HepG2 (cell line): ENCODE data around the gene PALMD. TPM values are rescaled to one million over a fixed set of nuclear protein-coding genes. Genes with fewer than 3 reads are reported as not detected.

Experiments used
- ATM ChIP-seq: fragments of 450-650 bp; IDR thresholded peaks from 2 replicates; pipeline ENCODE4 v1.7.1; 2017; ENCODE audit warnings: mild to moderate bottlenecking, borderline replicate concordance
- EP300 ChIP-seq, 3 experiments: sonication (generic) in 1 of 3; formaldehyde crosslinking in 1 of 3; IDR thresholded peaks; 2 replicates each; pipeline versions ENCODE4 v1.5.1 to v1.6.1; 2011 to 2020; ENCODE audit warnings: low read depth in 2 of 3, low read length in 2 of 3, borderline replicate concordance in 1 of 3, improper control_type of control experiment in 1 of 3, mild to moderate bottlenecking in 1 of 3, missing genetic modification reagents in 1 of 3, moderate library complexity in 1 of 3
- FOXA1 ChIP-seq, 2 experiments: fragments of 450-650 bp in 1 of 2; sonication (generic) in 1 of 2; formaldehyde crosslinking in 1 of 2; IDR thresholded peaks; 2 replicates each; pipeline versions ENCODE4 v1.4.0 to v1.6.1; 2016 to 2020; ENCODE audit warnings: missing genetic modification reagents in 1 of 2
- GTF2F1 ChIP-seq: fragments of 150-350 bp; IDR thresholded peaks from 2 replicates; pipeline ENCODE4 v1.6.1; 2014; ENCODE audit warnings: low read length
- HIVEP1 ChIP-seq: sonication (generic); formaldehyde crosslinking; IDR thresholded peaks from 2 replicates; pipeline ENCODE4 v1.4.0; 2020; ENCODE audit warnings: mild to moderate bottlenecking, missing genetic modification reagents
- NFE2 ChIP-seq: sonication (generic); formaldehyde crosslinking; IDR thresholded peaks from 2 replicates; pipeline ENCODE4 v1.4.0; 2020; ENCODE audit warnings: missing genetic modification reagents
- NR1H2 ChIP-seq: sonication (generic); formaldehyde crosslinking; IDR thresholded peaks from 2 replicates; pipeline ENCODE4 v1.8.1; 2022; ENCODE audit warnings: low read depth, missing genetic modification reagents, borderline replicate concordance
- SMC3 ChIP-seq: IDR thresholded peaks from 2 replicates; pipeline ENCODE4 v1.6.1; 2011; ENCODE audit warnings: low read length, improper control_type of control experiment
- TMF1 ChIP-seq: sonication (generic); formaldehyde crosslinking; IDR thresholded peaks from 2 replicates; pipeline ENCODE4 v1.8.1; 2022; ENCODE audit warnings: low read depth, missing genetic modification reagents
- U2AF1 ChIP-seq: fragments of 200-400 bp; formaldehyde crosslinking; optimal IDR thresholded peaks from 2 replicates; pipeline ENCODE3; 2017; ENCODE audit warnings: mild to moderate bottlenecking, low read depth, low read length
- ZFP36 ChIP-seq: fragments of 150-350 bp; IDR thresholded peaks from 2 replicates; pipeline ENCODE4 v1.6.1; 2018; ENCODE audit warnings: borderline replicate concordance, low read length, low read depth; ENCODE audit not compliant: partially characterized antibody
- ZFP37 ChIP-seq: sonication (generic); formaldehyde crosslinking; IDR thresholded peaks from 2 replicates; pipeline ENCODE4 v1.4.0; 2020; ENCODE audit warnings: missing genetic modification reagents, borderline replicate concordance
- ZMYM4 ChIP-seq: sonication (generic); formaldehyde crosslinking; IDR thresholded peaks from 2 replicates; pipeline ENCODE4 v1.8.1; 2023; ENCODE audit warnings: mild to moderate bottlenecking, missing genetic modification reagents
- ZNF225 ChIP-seq: sonication (generic); formaldehyde crosslinking; IDR thresholded peaks from 2 replicates; pipeline ENCODE4 v1.4.0; 2020; ENCODE audit warnings: mild to moderate bottlenecking, missing genetic modification reagents
- ZNF33A ChIP-seq: sonication (generic); formaldehyde crosslinking; IDR thresholded peaks from 2 replicates; pipeline ENCODE4 v1.5.1; 2020; ENCODE audit warnings: missing genetic modification reagents, mild to moderate bottlenecking, moderate library complexity, borderline replicate concordance
- ZNF382 ChIP-seq: sonication (generic); formaldehyde crosslinking; IDR thresholded peaks from 2 replicates; pipeline ENCODE4 v1.5.0; 2020; ENCODE audit warnings: missing genetic modification reagents, mild to moderate bottlenecking, borderline replicate concordance
- ZNF563 ChIP-seq: sonication (generic); formaldehyde crosslinking; IDR thresholded peaks from 2 replicates; pipeline ENCODE4 v1.8.0; 2022; ENCODE audit warnings: mild to moderate bottlenecking, moderate library complexity, missing genetic modification reagents
- ZSCAN31 ChIP-seq: sonication (generic); formaldehyde crosslinking; IDR thresholded peaks from 2 replicates; pipeline ENCODE4 v1.5.0; 2020; ENCODE audit warnings: low read depth, mild to moderate bottlenecking, missing genetic modification reagents
- ZZZ3 ChIP-seq: sonication (generic); formaldehyde crosslinking; IDR thresholded peaks from 2 replicates; pipeline ENCODE4 v1.4.0; 2020; ENCODE audit warnings: missing genetic modification reagents, mild to moderate bottlenecking, borderline replicate concordance
- polyA plus RNA-seq, 8 experiments: library from polyadenylated mRNA; depleted of rRNA in 3 of 8; stranded (reverse) in 7 of 8; unstranded in 1 of 8; fragments of >200 nt; fragmentation: Illumina TruSeq in 4 of 8; extraction: Trizol in 4 of 8; gene quantifications; 2 replicates each; pipeline versions ENCODE4 v1.2.1 to v1.2.3, GENCODE V29; 2011 to 2016; ENCODE audit warnings: low read depth in 4 of 8, missing spikeins in 1 of 8, mixed read lengths in 1 of 8; ENCODE audit not compliant: insufficient read depth in 1 of 8
- total RNA-seq, 5 experiments: library from RNA; depleted of rRNA; stranded (reverse); fragments of >200 nt; fragmentation: Illumina TruSeq; extraction: Trizol; gene quantifications; 2 replicates each; pipeline ENCODE4 v1.2.3, GENCODE V29; 2016; ENCODE audit warnings: low read depth in 1 of 5
- TF ChIP-seq, protein P1 (sequence below): sonication (generic); formaldehyde crosslinking; IDR thresholded peaks from 2 replicates; pipeline ENCODE4 v1.4.0; 2020; ENCODE audit warnings: missing genetic modification reagents
- TF ChIP-seq, protein P2 (sequence below): sonication (generic); formaldehyde crosslinking; IDR thresholded peaks from 2 replicates; pipeline ENCODE4 v1.4.0; 2020; ENCODE audit warnings: missing genetic modification reagents
- TF ChIP-seq, protein P3 (sequence below): sonication (generic); formaldehyde crosslinking; IDR thresholded peaks from 2 replicates; pipeline ENCODE4 v1.4.0; 2020; ENCODE audit warnings: missing genetic modification reagents
- TF ChIP-seq, protein P4 (sequence below): sonication (generic); formaldehyde crosslinking; IDR thresholded peaks from 2 replicates; pipeline ENCODE4 v1.4.0; 2020; ENCODE audit warnings: mild to moderate bottlenecking, low read depth, missing genetic modification reagents

The PALMD gene
- total and polyA plus RNA-seq, 2 of the 13 experiments (the other 11 are each of a cell fraction or from before 2014, with no cell fraction given): 5.5 to 31.1 TPM

DNA sequence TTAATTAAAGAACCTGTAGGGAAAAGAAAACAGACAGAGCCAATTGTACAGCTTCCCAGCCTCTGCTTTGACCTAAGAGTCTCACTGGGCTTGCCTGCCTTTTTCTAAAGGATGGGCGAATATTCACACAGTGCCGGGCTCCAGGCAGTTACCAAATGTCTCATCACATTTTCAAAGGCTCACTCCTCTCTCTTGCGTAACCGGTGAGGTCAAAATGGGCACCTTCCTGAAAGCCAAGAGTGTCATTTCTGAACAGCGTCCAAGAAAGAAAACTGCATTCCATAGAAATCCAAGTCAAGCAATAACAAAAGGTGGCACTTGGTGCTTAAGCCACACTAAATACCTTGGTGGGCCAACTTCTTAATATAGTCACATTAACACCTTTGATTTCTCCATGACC, 710 bp upstream of the PALMD start (continued):
- TF ChIP-seq EP300 (IDR thresholded peaks at IDR 0.05; ENCODE audit: low read depth in 2 of 2, low read length in 2 of 2) (0 out of 4 replicates have a peak, but pooled peaks of 1 of the 2 experiments have one; percentile 20), EP300 (CRISPR knock-in tag; IDR thresholded peaks at IDR 0.05; ENCODE audit: borderline replicate concordance) (no peak), ZNF382 (CRISPR knock-in tag) (no peak), ZNF225 (CRISPR knock-in tag) (no peak), GTF2F1 (no peak), ZSCAN31 (CRISPR knock-in tag) (no peak), HIVEP1 (CRISPR knock-in tag) (no peak), FOXA1 (IDR thresholded peaks at IDR 0.05) (no peak), FOXA1 (CRISPR knock-in tag; IDR thresholded peaks at IDR 0.05) (no peak), ZNF563 (CRISPR knock-in tag) (no peak), SMC3 (peak; percentile 25; the same call in 1 of the 2 replicates), ATM (no peak), NR1H2 (CRISPR knock-in tag) (no peak), TMF1 (CRISPR knock-in tag) (no peak), ZNF33A (CRISPR knock-in tag) (no peak), ZFP36 (no peak), NFE2 (CRISPR knock-in tag) (no peak), ZZZ3 (CRISPR knock-in tag) (no peak), ZFP37 (CRISPR knock-in tag) (no peak), ZMYM4 (CRISPR knock-in tag) (0 out of 2 replicates have a peak, but pooled peaks have one; percentile 4), U2AF1 (no peak)
- TF ChIP-seq, protein P1, sequence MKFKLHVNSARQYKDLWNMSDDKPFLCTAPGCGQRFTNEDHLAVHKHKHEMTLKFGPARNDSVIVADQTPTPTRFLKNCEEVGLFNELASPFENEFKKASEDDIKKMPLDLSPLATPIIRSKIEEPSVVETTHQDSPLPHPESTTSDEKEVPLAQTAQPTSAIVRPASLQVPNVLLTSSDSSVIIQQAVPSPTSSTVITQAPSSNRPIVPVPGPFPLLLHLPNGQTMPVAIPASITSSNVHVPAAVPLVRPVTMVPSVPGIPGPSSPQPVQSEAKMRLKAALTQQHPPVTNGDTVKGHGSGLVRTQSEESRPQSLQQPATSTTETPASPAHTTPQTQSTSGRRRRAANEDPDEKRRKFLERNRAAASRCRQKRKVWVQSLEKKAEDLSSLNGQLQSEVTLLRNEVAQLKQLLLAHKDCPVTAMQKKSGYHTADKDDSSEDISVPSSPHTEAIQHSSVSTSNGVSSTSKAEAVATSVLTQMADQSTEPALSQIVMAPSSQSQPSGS (CRISPR knock-in tag): no peak
- TF ChIP-seq, protein P2, sequence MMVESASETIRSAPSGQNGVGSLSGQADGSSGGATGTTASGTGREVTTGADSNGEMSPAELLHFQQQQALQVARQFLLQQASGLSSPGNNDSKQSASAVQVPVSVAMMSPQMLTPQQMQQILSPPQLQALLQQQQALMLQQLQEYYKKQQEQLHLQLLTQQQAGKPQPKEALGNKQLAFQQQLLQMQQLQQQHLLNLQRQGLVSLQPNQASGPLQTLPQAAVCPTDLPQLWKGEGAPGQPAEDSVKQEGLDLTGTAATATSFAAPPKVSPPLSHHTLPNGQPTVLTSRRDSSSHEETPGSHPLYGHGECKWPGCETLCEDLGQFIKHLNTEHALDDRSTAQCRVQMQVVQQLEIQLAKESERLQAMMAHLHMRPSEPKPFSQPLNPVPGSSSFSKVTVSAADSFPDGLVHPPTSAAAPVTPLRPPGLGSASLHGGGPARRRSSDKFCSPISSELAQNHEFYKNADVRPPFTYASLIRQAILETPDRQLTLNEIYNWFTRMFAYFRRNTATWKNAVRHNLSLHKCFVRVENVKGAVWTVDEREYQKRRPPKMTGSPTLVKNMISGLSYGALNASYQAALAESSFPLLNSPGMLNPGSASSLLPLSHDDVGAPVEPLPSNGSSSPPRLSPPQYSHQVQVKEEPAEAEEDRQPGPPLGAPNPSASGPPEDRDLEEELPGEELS (CRISPR knock-in tag): no peak
- TF ChIP-seq, protein P3, sequence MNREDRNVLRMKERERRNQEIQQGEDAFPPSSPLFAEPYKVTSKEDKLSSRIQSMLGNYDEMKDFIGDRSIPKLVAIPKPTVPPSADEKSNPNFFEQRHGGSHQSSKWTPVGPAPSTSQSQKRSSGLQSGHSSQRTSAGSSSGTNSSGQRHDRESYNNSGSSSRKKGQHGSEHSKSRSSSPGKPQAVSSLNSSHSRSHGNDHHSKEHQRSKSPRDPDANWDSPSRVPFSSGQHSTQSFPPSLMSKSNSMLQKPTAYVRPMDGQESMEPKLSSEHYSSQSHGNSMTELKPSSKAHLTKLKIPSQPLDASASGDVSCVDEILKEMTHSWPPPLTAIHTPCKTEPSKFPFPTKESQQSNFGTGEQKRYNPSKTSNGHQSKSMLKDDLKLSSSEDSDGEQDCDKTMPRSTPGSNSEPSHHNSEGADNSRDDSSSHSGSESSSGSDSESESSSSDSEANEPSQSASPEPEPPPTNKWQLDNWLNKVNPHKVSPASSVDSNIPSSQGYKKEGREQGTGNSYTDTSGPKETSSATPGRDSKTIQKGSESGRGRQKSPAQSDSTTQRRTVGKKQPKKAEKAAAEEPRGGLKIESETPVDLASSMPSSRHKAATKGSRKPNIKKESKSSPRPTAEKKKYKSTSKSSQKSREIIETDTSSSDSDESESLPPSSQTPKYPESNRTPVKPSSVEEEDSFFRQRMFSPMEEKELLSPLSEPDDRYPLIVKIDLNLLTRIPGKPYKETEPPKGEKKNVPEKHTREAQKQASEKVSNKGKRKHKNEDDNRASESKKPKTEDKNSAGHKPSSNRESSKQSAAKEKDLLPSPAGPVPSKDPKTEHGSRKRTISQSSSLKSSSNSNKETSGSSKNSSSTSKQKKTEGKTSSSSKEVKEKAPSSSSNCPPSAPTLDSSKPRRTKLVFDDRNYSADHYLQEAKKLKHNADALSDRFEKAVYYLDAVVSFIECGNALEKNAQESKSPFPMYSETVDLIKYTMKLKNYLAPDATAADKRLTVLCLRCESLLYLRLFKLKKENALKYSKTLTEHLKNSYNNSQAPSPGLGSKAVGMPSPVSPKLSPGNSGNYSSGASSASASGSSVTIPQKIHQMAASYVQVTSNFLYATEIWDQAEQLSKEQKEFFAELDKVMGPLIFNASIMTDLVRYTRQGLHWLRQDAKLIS (CRISPR knock-in tag): no peak
- TF ChIP-seq, protein P4, sequence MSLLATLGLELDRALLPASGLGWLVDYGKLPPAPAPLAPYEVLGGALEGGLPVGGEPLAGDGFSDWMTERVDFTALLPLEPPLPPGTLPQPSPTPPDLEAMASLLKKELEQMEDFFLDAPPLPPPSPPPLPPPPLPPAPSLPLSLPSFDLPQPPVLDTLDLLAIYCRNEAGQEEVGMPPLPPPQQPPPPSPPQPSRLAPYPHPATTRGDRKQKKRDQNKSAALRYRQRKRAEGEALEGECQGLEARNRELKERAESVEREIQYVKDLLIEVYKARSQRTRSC (CRISPR knock-in tag): no peak
